ENCODE results near the gene NEK1. TPM values are rescaled to one million over a fixed set of nuclear protein-coding genes. Genes with fewer than 3 reads are reported as not detected.

The NEK1 gene
- total RNA-seq, 4 donors from 2014 or later: 10.2 to 15.8 (median 12.9) TPM

DNA sequence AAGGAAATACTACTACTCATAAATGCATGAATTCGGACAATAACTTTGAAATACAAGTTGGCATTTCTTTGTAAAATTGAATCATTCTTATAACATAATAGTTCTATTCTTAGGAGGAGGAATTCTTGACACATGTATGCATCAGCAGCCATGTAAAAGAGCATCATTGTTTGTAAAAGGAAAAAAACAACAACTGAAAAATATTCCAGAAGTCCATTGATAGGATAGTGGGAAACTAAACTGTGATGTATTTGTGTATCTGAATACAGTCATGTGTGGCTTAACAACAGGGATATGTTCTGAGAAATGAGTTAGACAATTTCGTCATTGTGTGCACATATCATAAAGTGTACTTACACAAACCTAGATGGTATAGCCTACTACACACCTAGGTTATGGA lies 239.6 kb downstream of the NEK1 start:
- H3K27ac ChIP-seq (replicated peaks in 1 of 4): no peak overlapping the region

DNA sequence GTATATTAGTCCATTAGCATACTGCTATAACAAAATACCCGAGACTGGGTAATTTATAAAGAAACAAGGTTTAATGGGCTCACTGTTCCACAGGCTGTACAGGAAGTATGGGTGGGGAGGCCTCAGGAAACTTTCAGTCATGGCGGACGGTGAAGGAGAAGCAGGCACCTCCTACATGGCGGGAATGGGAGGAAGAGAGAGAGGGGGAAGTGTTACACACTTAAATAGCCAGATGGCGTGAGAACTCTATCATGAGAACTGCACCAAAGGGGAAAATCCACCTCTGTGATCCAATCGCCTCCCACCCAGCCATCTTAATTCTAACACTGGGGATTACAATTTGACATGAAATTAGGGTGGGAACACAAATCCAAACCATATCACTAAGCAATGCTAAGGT lies 242.7 kb downstream of the NEK1 start:
- Histone ChIP-seq H3K27ac (replicated peaks in 1 of 4) (no peak overlapping the region), H3K4me1 (no peaks in the 10 kb centered on the region), H3K27me3 (no peaks in the 10 kb centered on the region), H3K9me3 (peaks cover 0 to 7% (median 3%) of the 10 kb centered on the region in 4 donors), H3K4me3 (no peak overlapping the region), H3K36me3 (no peaks in the 10 kb centered on the region)
- TF ChIP-seq POLR2A (IDR thresholded peaks at IDR 0.05; ENCODE audit: low read depth) (no peak), EP300 (IDR thresholded peaks at IDR 0.05) (no peak), POLR2AphosphoS5 (IDR thresholded peaks at IDR 0.05) (no peak)
- TF ChIP-seq, protein P1, sequence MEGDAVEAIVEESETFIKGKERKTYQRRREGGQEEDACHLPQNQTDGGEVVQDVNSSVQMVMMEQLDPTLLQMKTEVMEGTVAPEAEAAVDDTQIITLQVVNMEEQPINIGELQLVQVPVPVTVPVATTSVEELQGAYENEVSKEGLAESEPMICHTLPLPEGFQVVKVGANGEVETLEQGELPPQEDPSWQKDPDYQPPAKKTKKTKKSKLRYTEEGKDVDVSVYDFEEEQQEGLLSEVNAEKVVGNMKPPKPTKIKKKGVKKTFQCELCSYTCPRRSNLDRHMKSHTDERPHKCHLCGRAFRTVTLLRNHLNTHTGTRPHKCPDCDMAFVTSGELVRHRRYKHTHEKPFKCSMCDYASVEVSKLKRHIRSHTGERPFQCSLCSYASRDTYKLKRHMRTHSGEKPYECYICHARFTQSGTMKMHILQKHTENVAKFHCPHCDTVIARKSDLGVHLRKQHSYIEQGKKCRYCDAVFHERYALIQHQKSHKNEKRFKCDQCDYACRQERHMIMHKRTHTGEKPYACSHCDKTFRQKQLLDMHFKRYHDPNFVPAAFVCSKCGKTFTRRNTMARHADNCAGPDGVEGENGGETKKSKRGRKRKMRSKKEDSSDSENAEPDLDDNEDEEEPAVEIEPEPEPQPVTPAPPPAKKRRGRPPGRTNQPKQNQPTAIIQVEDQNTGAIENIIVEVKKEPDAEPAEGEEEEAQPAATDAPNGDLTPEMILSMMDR (IDR thresholded peaks at IDR 0.05): no peak
- DNase-seq (ENCODE audit: extremely low spot score): no peak
- 90% methylated on average over 6 of the region's 6 CpGs for WGBS
- intact Hi-C loops (cut with DNase I): no loop called here

More for the DNA sequence above, 239.6 kb downstream of the NEK1 start:
- 96% methylated on average over 2 of the region's 2 CpGs for WGBS
- DNase-seq (ENCODE audit: extremely low spot score): no peak
- peaks cover 0 to 25% (median 21%) of the 10 kb centered on the region in 4 donors for H3K9me3 ChIP-seq
- H3K27me3 ChIP-seq: no peaks in the 10 kb centered on the region
- H3K4me1 ChIP-seq: no peaks in the 10 kb centered on the region
- TF ChIP-seq POLR2A (IDR thresholded peaks at IDR 0.05; ENCODE audit: low read depth): no peak
- no peak for TF ChIP-seq POLR2AphosphoS5 (IDR thresholded peaks at IDR 0.05)
- no peak for TF ChIP-seq EP300 (IDR thresholded peaks at IDR 0.05)
- TF ChIP-seq, protein P1 (IDR thresholded peaks at IDR 0.05): no peak
- intact Hi-C loops (cut with DNase I): no loop called here
- no peaks in the 10 kb centered on the region for H3K36me3 ChIP-seq
- H3K4me3 ChIP-seq: no peak overlapping the region

DNA sequence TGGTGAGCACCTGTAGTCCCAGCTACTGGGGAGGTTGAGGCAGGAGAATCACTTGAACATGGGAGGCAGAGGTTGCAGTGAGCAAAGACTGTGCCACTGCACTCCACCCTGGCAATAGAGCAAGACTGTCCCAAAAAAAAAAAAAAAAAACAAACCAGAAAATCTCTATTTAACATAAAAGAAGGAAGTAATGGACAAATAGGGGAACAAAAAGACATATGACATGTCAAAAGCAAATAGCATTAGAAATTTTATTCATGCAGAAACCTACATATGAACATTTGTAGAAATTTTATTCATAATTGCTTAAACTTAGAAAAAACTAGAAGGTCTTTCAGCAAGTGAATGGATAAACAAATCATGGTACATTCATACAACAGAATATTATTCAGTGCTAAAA lies 244.6 kb downstream of the NEK1 start:
- Histone ChIP-seq H3K36me3 (no peaks in the 10 kb centered on the region), H3K27ac (replicated peaks in 1 of 4) (no peak overlapping the region), H3K9me3 (peaks cover 0 to 7% (median 3%) of the 10 kb centered on the region in 4 donors), H3K27me3 (no peaks in the 10 kb centered on the region), H3K4me1 (no peaks in the 10 kb centered on the region), H3K4me3 (no peak overlapping the region)
- no peak for TF ChIP-seq POLR2A (IDR thresholded peaks at IDR 0.05; ENCODE audit: low read depth)
- TF ChIP-seq, protein P1 (IDR thresholded peaks at IDR 0.05): no peak
- TF ChIP-seq POLR2AphosphoS5 (IDR thresholded peaks at IDR 0.05): no peak
- TF ChIP-seq EP300 (IDR thresholded peaks at IDR 0.05): no peak
- intact Hi-C loops (cut with DNase I): no loop called here
- DNase-seq (ENCODE audit: extremely low spot score): no peak

DNA sequence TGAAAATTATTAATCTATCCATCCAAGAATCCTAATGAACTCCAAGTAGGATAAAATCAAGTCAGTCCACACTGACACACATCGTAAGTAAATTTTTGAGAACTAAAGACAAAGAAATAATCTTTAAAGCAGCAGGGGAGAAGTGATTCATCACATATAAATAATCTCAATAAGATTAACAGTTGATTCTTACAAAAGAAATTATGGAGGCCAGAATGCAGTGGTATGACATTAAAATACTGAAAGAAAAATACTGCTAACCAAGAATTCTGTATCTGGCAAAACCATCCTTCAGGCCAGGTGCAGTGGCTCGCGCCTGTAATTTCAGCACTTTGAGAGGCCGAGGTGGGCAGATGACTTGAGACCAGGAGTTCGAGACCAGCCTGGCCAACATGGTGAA lies 245.6 kb downstream of the NEK1 start:
- Histone ChIP-seq H3K27me3 (no peaks in the 10 kb centered on the region), H3K27ac (replicated peaks in 1 of 4) (no peak overlapping the region), H3K4me1 (no peaks in the 10 kb centered on the region), H3K9me3 (peaks cover 0 to 7% (median 3%) of the 10 kb centered on the region in 4 donors), H3K36me3 (no peaks in the 10 kb centered on the region), H3K4me3 (no peak overlapping the region)
- WGBS: 95% methylated on average over 5 of the region's 5 CpGs
- intact Hi-C loops (cut with DNase I): no loop called here
- TF ChIP-seq EP300 (IDR thresholded peaks at IDR 0.05): no peak
- no peak for TF ChIP-seq POLR2AphosphoS5 (IDR thresholded peaks at IDR 0.05)
- TF ChIP-seq POLR2A (IDR thresholded peaks at IDR 0.05; ENCODE audit: low read depth): no peak
- TF ChIP-seq, protein P1 (IDR thresholded peaks at IDR 0.05): no peak
- DNase-seq (ENCODE audit: extremely low spot score): no peak

DNA sequence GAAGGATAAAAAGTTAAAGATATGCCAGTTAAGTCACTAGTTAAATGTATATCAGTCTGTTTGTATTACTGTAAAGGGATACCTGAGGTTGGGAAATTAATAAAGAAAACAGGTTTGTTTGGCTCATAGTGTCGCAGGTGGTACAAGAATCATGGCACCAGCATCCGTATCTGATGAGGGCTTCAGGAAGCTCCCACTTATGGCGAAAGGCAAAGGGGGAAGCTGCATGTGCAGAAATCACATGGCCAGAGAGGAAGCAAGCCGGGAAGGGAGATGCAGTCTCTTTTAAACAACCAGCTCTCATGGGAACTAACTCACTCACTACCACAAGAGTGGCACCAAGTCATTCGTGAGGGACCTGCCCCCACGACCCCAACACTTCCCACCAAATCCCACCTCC lies 249.8 kb downstream of the NEK1 start:
- intact Hi-C loops (cut with DNase I): no loop called here
- 50% methylated on average over 5 of the region's 6 CpGs for WGBS
- TF ChIP-seq POLR2A (IDR thresholded peaks at IDR 0.05; ENCODE audit: low read depth) (no peak), POLR2AphosphoS5 (IDR thresholded peaks at IDR 0.05) (no peak), EP300 (IDR thresholded peaks at IDR 0.05) (no peak)
- TF ChIP-seq, protein P1 (IDR thresholded peaks at IDR 0.05): no peak
- Histone ChIP-seq H3K27me3 (no peaks in the 10 kb centered on the region), H3K4me1 (no peaks in the 10 kb centered on the region), H3K4me3 (no peak overlapping the region), H3K9me3 (peaks cover 0 to 7% (median 3%) of the 10 kb centered on the region in 4 donors), H3K36me3 (no peaks in the 10 kb centered on the region), H3K27ac (replicated peaks in 1 of 4) (no peak overlapping the region)
- no peak for DNase-seq (ENCODE audit: extremely low spot score)
